ENCODE measurements around the gene SNAPIN.
A peak's percentile ranks its signal among the peaks of the same experiment; 100 is the strongest.
"Not testable (repeated sequence)": the region's sequence is repeated elsewhere in the genome, so short reads cannot be mapped to it uniquely, and the experiment has no call there.

SNAPIN gene

DNA sequence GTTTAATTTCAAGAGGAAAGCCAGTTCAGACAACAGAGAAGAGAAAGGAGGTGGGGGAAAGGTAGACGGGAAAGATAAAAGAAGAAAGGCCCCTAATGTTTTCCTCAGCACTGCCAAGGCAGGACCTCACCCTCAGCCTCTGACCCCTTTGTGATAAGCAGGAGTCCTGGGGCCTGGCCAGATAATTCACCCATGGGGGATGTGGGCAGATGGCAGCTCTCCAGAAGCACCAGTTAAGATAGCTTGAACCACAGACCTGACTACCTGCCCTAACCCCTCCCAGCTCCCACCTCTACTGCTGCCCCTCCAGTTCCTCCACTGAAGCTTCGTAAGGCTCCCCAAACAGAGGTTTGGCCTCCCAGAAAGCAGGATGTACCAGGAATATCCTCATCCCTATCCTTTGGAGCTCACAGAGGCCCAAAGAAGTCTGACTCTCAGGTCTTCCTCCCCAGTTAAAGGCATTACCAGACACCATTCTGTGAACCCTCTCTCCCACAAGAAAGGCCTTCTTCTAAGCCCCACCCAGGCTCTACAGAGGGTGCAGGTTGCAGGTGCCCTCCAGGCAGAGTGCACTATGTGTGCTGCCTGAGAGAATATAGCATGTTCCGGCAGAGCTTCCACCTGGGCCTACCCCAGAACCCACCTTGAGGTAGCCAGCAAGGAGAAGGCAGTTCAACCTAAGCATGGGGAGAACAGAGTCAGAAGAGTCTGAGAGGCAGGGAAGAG, 9.2 kb upstream of the SNAPIN start:
- no peak for DNase-seq

DNA sequence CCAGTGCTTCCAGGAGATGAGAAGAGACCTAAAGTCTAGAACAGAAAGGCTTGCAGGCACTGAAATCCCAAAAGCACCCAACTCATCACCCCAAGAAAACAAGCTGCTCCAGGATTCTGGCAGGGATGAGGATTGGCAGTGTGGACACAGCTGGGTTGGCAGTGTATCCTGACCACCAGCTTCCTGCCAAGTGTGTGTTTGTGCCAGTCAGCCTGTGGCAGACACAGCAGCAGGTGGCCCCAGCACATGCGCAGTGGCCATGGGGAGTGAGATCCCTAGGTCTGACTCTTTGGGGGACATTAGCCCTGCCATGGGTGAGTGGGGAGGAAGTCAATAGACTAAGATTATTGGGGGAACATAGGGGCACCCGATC, 8.7 kb upstream of the SNAPIN start:
- no peak for DNase-seq

DNA sequence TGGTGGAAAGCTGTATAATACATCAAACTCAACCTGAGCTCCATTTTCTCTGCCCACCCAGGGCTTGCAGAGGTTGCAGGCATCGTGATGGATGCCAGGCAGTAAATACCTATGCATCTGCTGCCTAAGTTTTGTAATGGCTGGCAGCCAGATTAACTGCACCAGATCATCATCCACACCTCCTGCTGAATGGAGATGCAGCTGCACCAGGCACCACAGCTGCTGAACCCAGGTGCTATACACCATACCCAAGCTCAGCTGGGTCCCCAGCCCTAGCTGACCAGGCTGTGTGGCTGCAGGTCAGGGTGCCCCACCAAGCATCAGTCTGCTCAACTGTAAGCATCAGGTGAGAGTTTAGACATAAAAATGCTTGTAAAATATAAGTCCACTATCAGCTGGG, 6.7 kb upstream of the SNAPIN start:
- DNase-seq: no peak

DNA sequence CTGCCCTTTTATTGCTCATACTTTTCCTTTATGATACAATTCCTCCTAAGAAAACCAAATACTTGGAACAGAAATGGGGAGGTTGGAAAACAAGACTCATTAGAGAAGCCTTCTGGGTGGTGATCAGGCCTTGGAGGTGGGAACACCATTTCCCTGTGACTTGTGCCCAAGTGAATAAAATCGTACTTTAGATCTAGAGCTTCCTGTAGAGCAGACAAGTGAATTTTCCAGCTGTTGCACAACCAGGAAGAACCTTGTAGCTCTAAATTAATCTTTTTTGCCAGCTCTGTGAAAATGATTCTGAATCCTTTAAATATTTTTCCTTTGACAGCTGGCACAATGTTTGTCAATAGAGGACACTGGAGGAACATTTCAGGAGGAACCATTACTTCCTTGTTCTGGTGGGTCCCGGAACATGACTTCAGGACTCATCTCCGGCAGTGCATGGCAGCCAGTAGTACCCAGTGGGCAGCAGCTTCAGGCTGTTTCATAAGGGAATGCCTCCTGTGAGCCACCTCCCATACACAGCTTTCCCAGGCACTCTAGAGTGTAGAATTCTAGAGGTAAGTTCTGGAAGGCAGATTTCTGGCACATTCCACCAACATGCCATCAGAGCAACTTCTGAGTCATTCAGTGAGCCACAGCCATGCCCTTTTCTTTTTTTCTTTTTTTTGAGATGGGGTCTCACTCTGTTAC, 5.5 kb upstream of the SNAPIN start:
- DNase-seq: no peak

DNA sequence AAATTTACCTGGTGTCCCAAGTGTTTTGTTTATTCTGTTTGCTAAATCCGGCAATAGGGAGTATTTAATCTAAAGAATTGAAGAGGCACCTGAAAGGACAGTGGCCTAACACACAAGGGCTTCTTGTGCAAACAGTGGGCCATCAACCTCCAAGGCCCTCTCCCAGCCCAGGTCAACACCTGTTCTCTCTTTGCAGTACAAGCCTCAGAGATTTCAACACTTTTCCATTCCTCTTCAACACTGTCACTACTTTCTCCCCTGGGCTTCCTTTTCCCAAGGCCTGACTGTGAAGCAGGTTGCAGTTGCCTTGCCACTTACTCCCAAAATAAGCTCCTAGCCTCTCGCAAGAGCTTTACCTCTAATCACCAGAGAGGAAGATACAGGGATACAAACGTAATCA, 3.2 kb upstream of the SNAPIN start:
- DNase-seq: no peak

DNA sequence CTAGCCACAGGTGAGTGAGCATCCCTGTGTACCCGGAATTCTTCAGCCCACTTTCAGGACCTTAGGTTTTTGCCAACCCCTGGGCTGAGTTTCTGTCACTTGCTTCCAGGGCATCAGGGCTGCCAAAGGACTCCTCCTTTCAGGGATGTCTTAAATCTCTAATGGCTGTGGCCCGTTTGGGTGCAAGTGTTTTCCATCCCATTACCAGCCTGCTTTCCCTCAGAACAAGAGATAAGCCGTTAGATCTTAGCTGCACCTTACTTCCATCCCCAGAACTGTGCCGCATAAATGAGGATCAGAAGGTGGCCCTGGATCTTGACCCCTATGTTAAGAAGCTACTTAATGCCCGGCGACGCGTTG, 652 bp downstream of the SNAPIN start:
- no peak for DNase-seq

DNA sequence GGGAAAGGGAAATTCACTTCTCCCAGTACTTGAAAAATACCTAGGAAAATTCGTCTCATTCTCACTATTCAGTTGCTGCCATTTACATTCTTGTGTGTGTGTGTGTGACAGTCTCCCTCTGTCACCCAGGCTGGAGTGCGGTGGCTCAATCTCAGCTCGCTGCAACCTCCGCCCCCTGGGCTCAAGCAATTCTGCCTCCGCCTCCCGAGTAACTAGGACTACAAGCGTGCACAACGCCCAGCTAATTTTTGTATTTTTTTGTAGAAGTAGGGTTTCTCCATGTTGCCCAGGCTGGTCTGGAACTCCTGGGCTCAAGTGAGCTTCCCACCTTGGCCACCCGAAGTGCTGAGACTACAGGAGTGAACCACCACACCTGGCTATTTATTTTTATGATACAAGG, 1.2 kb downstream of the SNAPIN start:
- DNase-seq: no peak

DNA sequence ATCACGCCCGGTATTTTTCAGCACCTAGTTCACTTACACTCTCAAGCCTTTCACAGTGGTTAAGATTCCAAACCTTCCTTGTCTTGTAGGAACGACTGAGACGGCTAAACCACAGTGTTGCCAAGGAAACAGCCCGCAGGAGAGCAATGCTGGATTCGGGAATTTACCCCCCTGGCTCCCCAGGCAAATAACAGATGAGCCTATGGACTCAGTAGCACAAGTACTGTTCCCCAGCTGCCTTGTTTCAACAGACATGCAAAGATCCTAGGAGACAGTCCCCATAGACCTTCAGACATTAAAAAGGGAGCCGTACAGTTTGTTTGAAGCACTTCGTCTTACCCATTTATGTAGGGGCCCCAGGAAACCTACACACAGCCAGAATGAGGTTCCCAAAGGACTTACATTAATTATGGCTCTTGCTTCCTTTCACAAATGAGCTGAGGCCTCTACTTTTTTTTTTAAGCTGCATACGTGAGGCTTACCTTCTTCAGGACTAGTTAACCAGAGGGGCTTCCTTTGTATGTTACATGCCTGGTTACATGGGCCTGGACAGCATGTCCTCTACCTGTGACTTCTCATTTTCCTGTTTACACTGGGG, 2.7 kb downstream of the SNAPIN start:
- DNase-seq: peak in 1 of 2 experiments; percentile 30

DNA sequence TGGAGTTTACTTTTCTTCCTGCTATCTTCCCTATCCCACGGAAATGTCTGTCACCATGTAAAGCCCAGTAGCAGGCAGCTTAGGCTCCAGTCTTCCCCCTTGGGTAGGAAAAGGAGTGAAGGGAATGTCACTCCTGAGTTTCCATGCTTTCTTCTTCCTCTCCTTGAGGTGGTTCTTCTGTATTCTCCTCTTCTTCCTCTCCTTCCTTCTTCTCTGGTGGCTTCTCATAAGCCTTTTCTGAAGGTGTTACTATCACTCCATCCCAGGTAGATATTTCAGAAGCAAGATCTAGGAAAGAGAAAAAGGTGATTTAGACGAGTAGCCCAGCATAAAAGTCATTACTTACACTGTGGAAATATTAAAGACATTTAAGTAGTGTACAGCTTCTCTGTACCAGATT, 3.8 kb downstream of the SNAPIN start:
- DNase-seq: no peak

DNA sequence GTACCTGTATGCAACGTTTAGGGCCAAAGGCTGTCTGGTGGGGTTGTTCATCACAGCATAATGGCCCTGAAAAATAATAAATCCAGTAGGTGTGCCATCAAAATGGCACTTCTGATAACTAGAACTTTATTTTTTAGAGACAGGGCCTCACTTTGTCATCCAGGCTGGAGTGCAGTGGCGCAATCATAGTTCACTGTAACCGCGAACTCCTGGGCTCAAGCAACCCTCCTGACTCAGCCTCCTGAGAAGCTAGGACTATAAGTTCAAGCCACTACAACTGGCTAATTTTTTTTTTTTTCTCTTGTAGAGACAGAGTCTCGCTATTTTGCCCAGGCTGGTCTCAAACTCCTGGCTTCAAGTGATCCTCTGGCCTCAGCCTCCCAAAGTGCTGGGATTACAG, 4.7 kb downstream of the SNAPIN start:
- DNase-seq: no peak

DNA sequence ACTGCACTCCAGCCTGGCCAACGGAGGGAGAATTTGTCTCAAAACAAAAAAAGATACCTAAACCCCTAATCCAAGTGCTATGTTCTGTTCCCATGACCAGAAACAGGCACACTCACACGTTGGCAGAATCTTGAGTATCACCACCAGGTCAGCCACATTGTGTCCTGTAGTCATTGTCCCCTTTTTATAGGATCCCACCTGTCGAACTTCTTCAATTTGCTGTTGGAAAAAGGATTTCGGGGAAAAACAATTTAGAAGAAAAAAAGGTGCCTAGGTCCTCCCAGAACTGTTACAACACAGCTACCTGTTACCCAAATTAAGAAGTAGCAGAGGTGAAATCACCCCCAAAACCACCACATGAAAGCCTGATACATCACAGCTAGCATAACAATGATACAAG, 8.9 kb downstream of the SNAPIN start:
- no peak for DNase-seq

DNA sequence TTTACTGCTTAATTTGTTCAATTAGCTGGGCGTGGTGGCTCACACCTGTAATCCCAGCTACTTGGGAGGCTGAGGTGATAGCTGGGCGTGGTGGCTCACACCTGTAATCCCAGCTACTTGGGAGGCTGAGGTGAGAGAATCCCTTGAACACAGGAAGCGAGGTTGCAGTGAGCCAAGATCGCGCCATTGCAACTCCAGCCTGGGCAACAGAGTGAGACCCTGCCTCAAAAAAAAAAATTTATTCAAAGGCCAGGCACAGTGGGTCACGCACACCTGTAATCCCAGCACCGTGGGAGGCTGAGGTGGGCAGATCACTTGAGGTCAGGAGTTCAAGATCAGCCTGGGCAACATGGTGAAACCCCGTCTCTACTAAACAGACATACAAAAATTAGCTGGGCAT, 10.2 kb downstream of the SNAPIN start:
- not testable (repeated sequence) for DNase-seq

DNA sequence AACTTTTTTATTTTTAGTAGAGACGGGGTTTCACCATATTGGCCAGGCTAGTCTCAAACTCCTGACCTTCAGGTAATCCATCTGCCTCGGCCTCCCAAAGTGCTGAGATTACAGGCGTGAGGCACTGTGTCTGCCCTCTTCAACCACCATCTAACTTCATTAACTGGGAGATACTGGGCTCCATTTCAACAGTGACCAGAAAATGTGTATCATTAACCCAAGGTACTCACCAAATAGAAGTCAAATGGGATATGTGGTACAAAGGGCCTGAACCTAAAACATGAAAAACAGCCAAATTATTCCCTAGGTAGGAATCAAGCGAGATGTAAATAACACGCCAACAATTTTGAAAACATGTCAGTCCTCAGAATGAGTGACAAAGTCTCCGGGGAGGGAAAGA, 11.1 kb downstream of the SNAPIN start:
- no peak for DNase-seq

DNA sequence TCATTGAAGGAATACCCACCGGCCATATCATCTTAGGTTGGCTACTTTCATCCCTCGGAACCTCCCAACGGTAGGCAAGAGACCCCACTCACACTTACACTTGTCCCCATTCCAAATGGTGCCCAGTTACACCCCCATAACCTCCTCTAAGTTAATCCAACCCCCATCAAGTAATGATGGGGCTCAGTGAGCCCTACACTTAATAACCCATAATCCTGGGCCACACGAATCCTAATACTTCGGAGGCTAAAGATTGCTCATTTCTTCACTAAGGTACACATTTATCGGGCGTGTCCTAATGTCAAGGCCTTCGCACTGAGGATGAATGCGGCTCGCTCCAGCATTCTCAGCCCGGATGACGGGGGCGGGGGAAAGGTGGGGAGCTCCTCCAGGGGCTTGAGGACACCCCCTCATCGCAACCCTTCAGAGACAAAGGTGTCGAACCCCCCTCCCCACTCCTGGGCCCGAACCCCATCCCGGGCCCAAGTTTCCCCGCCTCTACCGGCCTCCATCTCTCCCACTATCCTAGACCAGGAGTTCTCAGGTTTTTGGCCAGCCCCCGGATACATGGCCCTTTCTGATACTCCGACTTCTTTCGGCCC, 11.9 kb downstream of the SNAPIN start:
- DNase-seq: peak in 1 of 2 experiments; percentile 53

DNA sequence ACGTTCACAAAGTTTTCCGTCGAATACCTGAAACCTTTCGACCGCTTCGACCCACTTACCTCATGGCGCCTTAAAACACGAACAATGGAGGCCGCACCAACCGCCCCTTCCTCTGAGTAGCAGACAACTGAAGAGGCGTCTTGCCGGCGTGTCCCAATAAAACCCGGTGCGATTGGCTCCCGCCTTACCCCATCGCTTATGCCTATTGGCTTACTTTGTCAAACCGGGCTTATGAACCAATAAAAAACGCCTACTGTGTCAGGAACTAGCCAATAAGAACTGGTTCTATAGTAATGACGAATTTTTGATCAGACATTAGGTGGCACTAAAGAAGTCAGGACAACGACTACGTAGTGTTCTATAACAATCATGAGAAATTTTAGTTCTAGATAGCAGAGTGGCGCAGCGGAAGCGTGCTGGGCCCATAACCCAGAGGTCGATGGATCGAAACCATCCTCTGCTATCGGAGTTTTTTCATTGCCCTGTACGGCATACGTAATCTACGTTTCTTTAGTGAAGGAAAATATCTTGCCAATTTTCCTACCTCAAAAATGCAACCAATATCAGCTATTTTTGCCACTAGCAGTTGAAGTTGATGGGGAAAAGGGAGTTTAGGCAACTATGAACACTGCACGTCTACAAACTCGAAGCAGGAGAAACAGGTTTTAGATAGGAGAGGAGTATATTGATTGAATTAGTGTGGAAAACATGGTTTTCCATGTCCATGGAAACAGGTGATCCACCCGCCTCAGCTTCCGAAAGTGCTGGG, 12.5 kb downstream of the SNAPIN start, which contains the start of gene ILF2:
TSS of gene ILF2 (minus strand) at position 135 of the 769 bp plus-strand sequence. CDS start at position 64, 71 bp downstream.
- DNase-seq: peak; percentile 100

DNA sequence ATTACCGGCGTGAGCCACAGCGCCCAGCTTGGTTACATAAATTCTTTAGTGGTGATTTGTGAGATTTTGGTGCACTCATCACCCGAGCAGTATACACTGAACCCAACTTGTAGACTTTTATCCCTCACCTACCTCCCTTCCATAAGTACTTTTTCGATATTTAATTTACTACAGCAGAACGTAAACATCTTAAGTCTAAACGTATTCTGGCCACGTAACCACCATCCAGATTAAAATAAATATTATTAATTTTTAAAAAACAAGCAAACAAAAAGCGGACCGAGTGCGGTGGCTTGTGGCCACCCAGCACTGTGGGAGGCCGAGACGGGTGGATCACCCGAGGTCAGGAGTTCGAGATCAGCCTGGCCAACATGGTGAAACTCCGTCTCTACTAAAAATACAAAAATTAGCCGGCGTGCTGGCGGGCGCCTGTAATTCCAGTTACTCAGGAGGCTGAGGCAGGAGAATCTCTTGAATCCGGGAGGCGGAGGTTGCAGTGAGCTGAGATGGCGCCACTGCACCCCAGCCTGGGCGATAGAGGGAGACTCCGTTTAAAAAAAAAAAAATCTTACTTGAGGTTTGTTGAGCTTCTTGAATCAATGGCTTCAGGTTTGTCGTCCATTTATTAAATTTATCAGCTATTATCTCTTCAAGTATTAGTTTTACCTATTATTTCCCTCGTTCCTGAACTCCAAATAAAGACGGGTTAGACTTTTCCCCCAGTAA, 13.3 kb downstream of the SNAPIN start:
- DNase-seq: peak; percentile 74 to 82

DNA sequence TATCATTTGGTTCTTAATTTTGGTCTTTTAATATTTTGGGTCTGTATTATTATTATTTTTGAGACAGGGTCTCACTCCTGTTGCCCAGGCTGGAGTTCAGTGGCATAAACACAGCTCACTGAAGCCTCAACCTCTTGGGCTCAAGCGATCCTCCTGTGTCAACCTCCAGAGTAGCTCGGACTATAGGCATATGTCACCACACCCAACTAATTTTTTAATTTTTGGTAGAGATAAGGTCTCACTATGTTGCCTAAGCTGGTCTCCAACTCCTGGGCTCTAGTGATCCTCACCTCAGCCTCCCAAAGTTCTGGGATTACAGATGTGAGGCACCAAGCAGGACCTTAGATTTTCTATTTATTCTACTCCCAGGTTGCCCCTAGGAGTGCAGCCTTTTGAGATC, 15.0 kb downstream of the SNAPIN start:
- DNase-seq: no peak

DNA sequence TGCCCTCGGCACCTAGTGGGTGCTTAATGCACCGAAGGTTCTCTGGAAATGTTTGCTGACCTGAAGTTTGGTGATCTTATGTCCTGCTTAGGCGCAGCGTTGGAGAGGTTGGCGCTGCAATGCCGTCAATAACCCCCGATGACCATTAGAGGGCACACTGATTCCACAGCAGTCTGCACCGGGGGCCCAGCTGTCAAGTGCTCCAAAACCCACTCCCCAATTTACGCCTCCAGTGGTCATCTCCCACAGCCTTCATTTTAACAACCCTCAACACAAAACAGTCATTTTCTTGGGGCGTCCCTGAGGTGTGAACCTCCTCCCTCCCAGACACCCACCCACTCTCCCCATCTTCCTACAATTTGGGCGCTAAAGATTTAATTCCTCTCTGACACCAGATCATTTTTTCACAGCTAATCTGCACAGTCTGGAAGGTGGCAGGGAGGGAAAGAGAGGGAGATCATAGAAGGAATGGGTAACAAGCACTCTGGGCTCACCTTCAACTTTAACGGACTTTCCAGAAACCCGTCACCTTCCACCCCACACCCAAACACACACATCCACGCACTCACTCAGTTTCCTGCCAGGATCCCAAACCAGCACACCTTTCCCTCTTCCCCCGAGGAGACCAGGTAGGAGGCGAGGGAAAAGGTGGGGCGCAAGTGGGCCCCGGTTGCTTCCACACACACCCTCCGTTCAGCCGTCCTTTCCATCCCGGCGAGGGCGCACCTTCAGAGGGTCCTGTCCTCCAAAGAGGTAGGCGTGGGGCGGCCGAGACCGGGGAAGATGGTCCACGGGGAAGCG, 19.4 kb downstream of the SNAPIN start:
- DNase-seq: peak; percentile 62 to 91

DNA sequence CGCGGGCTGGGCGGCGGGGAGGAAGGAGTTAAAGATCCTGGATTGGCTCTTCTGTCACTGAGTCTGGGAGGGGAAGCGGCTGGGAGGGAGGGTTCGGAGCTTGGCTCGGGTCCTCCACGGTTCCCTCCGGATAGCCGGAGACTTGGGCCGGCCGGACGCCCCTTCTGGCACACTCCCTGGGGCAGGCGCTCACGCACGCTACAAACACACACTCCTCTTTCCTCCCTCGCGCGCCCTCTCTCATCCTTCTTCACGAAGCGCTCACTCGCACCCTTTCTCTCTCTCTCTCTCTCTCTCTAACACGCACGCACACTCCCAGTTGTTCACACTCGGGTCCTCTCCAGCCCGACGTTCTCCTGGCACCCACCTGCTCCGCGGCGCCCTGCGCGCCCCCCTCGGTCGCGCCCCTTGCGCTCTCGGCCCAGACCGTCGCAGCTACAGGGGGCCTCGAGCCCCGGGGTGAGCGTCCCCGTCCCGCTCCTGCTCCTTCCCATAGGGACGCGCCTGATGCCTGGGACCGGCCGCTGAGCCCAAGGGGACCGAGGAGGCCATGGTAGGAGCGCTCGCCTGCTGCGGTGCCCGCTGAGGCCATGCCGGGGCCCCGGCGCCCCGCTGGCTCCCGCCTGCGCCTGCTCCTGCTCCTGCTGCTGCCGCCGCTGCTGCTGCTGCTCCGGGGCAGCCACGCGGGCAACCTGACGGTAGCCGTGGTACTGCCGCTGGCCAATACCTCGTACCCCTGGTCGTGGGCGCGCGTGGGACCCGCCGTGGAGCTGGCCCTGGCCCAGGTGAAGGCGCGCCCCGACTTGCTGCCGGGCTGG, 20.2 kb downstream of the SNAPIN start, which contains the start of gene NPR1:
TSS of gene NPR1 (plus strand) at position 170 of the 818 bp plus-strand sequence. CDS start at position 591, 421 bp downstream.
- DNase-seq: peak in 1 of 2 experiments; percentile 74
